ENCODE results near the gene OGT. TPM values are rescaled to one million over a fixed set of nuclear protein-coding genes. Genes with fewer than 3 reads are reported as not detected.
A peak's percentile ranks its signal among the peaks of the same experiment; 100 is the strongest.

The OGT gene
- total RNA-seq, 2 experiments from 2014 or later, result 307 to 323 TPM

DNA sequence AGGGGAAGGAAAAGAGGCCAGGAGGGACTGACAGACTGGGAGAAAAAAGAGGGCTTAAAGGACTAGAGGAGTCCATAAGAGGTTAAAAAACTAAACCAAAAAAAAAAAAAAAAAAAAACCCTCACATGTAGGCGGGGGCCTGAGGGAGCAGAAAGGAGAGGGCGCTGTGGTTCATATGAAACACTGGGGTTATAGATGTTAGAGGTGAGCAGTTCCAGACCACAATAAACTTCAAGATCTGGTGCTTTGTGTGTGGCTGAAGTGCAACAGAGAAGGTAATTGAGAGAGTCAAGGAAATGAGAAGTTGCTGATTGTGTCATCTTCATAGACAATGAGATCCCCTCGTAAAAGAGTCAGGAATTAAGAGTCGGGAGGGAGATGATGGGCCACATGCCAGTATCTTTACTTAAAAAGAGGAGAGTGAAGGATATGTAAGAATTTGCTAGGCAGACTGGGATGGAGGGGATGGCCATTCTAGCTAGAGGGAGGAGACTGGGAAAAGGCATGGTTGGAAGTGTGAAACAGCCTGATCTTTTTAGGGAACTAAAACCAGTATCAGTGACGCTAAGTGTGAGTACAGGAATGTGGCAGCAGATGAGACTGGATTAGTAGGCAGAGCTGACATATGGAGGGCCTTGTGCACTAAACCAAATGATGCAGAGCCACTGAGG lies 18.4 kb upstream of the OGT start:
- Mint-ChIP-seq H3K4me3 (no peak overlapping the region), H3K27me3 (ENCODE audit: low read depth) (no peaks in the 10 kb centered on the region), H3K36me3 (ENCODE audit: low read depth) (no peaks in the 10 kb centered on the region), H3K27ac (peak overlapping the region; percentile 15), H3K4me1 (ENCODE audit: low read depth) (peaks cover 17% of the 10 kb centered on the region), H3K9me3 (no peaks in the 10 kb centered on the region)
- DNase-seq, result peak; percentile 55
- intact Hi-C loops (cut with micrococcal nuclease), result loop anchor here (1.0 kb wide), 2 partner anchors 18 to 138 kb away; no protein-coding TSS in a partner anchor
- CTCF ChIA-PET, result interaction anchor here (0.5 to 0.9 kb wide), 3 partner anchors 16 to 208 kb away, joined by 3 read pairs; no protein-coding TSS in a partner anchor

DNA sequence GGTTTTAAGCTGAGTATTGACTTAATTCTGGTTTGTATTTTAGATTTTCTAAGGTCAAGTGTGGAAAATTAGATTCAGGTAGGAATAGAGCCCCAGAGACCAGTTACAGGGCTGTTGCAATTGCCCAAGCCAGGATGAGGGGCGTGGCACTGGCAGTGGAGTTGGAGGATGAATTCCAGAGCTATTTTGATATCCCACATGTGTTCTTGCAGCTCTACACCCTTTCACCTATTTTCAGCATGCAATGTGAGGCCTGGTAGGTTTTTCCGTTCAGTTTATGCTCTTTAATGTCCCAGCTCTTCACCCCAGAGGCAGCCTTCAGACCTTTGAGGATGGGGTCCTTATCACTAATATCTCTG lies 17.9 kb upstream of the OGT start:
- Mint-ChIP-seq H3K9me3 (no peaks in the 10 kb centered on the region), H3K36me3 (ENCODE audit: low read depth) (no peaks in the 10 kb centered on the region), H3K27me3 (ENCODE audit: low read depth) (no peaks in the 10 kb centered on the region), H3K4me1 (ENCODE audit: low read depth) (peaks cover 17% of the 10 kb centered on the region), H3K4me3 (no peak overlapping the region), H3K27ac (no peak overlapping the region)
- DNase-seq, result no peak
- CTCF ChIA-PET, result interaction anchor here (0.5 to 0.9 kb wide), 2 partner anchors 16 to 131 kb away, joined by 3 read pairs; no protein-coding TSS in a partner anchor
- intact Hi-C loops (cut with micrococcal nuclease), result no loop called here

DNA sequence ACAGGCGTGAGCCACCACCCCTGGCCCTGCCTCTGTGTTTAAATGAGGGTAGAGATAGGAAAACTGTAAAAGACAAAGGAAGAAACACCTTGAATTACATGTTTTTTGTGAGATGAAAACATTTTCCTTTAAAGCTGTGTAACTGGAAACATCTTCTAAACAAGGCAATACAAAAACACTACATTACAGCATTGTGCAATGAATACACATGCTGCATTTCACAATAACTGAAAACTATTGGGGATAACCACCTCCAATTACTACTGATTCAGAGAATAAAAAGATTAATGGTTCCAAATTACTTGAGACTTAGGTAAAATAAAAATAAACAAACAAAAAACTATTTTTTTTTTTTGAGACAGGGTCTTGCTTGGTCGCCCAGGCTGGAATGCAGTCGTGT lies 7.6 kb upstream of the OGT start:
- Mint-ChIP-seq H3K4me3 (no peak overlapping the region), H3K9me3 (no peaks in the 10 kb centered on the region), H3K27ac (no peak overlapping the region), H3K36me3 (ENCODE audit: low read depth) (no peaks in the 10 kb centered on the region), H3K4me1 (ENCODE audit: low read depth) (peaks cover 14% of the 10 kb centered on the region), H3K27me3 (ENCODE audit: low read depth) (no peaks in the 10 kb centered on the region)
- intact Hi-C loops (cut with micrococcal nuclease), result no loop called here
- no peak for DNase-seq
- CTCF ChIA-PET, result no interaction called here

DNA sequence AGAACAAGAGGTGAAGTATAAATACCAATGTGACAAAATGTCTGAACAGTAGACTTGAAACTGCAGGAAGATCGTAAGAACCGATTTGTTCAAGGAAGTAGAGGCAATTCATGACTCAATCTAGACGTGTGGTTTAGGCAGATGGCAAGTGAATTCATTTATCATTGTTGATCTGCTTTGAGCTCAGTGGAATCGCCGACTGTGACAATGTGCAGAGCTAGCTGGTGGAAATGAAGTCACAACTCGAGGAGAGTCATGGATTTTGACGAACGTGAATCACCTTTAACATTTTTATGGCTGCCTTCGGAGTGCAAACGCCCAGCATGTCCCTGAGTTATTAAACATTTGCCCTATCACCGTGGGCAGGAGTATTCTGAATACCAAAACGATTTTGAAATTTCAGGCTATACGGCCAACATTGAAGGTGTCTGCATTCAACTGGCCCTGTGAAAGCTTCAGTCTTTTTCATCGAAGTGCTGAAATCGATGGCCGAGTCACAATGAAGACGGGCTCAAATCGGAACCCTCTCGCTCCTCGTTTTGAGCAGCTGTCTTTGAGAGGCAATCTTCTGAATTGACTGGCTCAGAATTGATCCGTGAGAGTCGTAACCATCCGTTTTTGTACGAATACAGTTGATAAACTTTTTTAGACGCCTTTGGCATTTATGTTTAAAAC lies 689 bp upstream of the OGT start:
- peak; percentile 80 for DNase-seq
- no peaks in the 10 kb centered on the region for H3K27me3 Mint-ChIP-seq (ENCODE audit: low read depth)
- CTCF ChIA-PET, result interaction anchor here (0.6 to 1.2 kb wide), 3 partner anchors 12 to 107 kb away, joined by 3 to 4 read pairs (median 3); no protein-coding TSS in a partner anchor
- intact Hi-C loops (cut with micrococcal nuclease), result loop anchor here (1.0 to 5.0 kb wide), 9 partner anchors 9 to 421 kb away; partner anchors contain the start of genes IL2RG, NONO and TAF1
- no peaks in the 10 kb centered on the region for H3K9me3 Mint-ChIP-seq
- peaks cover 28% of the 10 kb centered on the region for H3K4me1 Mint-ChIP-seq (ENCODE audit: low read depth)
- H3K27ac Mint-ChIP-seq, result peak overlapping the region; percentile 98
- H3K36me3 Mint-ChIP-seq (ENCODE audit: low read depth), result peaks cover 34% of the 10 kb centered on the region
- H3K4me3 Mint-ChIP-seq, result peak overlapping the region; percentile 96

DNA sequence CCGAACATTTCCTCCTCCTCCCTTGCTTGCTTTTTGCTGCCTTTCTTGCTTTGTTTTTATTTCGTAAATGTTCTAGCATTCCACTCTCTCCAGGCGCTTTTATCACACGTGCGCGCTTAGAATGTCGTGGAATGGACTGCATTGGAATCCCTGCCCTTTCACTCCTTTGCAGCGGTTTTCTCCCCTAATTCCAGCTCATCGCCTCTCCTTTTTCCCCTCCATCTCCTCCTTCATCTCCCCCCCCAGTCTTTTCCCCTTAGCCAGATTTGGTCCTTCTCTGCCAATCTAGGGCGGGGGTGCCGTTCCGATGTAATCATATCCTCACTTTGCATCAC lies 579 bp downstream of the OGT start:
- CTCF ChIA-PET, result interaction anchor here (0.6 to 1.2 kb wide), 3 partner anchors 9 to 49 kb away, joined by 3 to 4 read pairs (median 4); no protein-coding TSS in a partner anchor
- peaks cover 43% of the 10 kb centered on the region for H3K36me3 Mint-ChIP-seq (ENCODE audit: low read depth)
- peak overlapping the region; percentile 98 for H3K27ac Mint-ChIP-seq
- peak overlapping the region; percentile 96 for H3K4me3 Mint-ChIP-seq
- H3K9me3 Mint-ChIP-seq, result no peaks in the 10 kb centered on the region
- DNase-seq, result peak; percentile 59
- peaks cover 29% of the 10 kb centered on the region for H3K4me1 Mint-ChIP-seq (ENCODE audit: low read depth)
- no peaks in the 10 kb centered on the region for H3K27me3 Mint-ChIP-seq (ENCODE audit: low read depth)
- intact Hi-C loops (cut with micrococcal nuclease), result loop anchor here (5.0 kb wide), 3 partner anchors 104 to 351 kb away; no protein-coding TSS in a partner anchor

DNA sequence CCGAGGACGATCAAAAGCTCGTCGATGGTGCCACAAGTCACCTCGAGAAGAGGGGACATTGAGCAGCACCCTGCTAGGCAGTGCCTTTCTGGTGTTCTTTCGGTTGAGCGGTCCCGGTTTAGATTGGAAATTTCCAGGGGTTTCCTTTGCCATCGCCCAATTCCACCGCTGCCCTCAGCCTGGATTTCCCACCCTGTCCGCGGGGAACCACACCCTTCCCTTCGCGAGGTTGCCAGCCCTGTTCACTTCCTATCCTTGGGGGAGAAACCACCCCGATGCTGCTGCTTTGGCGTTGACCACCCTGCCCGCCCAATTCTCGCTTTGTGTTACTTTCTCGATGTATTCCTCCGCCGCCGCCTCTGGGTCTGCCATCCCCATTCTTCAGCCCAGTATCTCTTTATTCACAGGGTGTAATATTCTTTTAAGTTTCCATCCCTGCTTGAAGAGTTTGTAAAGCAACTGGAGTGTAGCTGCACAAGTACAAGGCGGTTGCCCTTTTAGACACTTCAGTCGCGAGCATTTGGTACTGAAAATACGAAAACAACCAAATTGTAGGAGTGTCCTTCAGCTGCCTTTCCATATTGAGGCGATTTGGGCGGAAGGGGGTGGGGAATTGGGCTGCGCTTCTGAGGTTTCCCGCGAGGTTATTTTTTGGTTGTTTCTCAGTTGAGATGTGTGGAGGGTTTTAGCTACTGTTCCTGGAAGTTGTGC lies 1.1 kb downstream of the OGT start:
- Mint-ChIP-seq H3K27ac (peak overlapping the region; percentile 98), H3K9me3 (no peaks in the 10 kb centered on the region), H3K27me3 (ENCODE audit: low read depth) (no peaks in the 10 kb centered on the region), H3K36me3 (ENCODE audit: low read depth) (peaks cover 46% of the 10 kb centered on the region), H3K4me3 (peak overlapping the region; percentile 96), H3K4me1 (ENCODE audit: low read depth) (peaks cover 30% of the 10 kb centered on the region)
- intact Hi-C loops (cut with micrococcal nuclease), result loop anchor here (5.0 kb wide), 3 partner anchors 103 to 352 kb away; no protein-coding TSS in a partner anchor
- CTCF ChIA-PET, result interaction anchor here (1.2 kb wide), 1 partner anchor 8 kb away, joined by 3 read pairs; no protein-coding TSS in a partner anchor
- DNase-seq, result peak; percentile 73

DNA sequence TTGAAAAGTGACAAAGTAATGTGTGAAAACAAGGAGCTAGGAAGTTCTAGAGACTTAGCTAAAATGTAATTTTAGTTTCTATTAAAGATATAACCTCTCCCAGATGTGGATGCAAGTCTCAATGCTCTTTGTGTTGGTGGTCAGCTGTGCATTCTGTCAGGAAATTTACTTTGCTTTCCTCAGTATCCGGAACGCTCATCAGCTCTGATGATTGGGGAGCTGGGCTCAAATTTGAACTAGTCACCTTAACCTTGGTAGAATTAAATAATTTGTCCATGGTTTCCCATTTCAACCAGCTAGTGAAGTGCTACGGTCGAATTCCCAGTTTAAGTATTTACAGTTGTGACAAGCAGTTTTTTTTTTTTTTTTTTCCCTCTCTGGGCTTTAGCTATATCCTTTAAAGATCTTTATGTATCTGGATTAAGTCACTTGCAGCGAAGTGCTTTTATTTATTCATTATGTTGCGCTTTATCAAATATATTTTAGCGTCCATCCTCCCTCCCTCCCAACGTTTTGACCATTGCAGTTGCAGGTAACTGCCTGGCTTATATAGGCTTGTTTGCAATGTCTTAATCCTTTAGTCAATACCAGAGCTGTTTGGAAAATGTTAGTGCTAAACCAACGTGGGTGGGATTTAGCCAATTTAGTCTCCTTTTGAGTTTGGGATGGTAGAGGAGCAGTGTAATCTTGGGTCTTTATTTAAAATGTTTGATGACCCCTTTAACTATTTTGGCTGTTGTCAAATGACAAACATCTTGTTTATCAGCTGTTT lies 2.1 kb downstream of the OGT start:
- DNase-seq, result no peak
- Mint-ChIP-seq H3K4me1 (ENCODE audit: low read depth) (peaks cover 29% of the 10 kb centered on the region), H3K27ac (peak overlapping the region; percentile 98), H3K27me3 (ENCODE audit: low read depth) (no peaks in the 10 kb centered on the region), H3K36me3 (ENCODE audit: low read depth) (peaks cover 54% of the 10 kb centered on the region), H3K4me3 (peak overlapping the region; percentile 96), H3K9me3 (no peaks in the 10 kb centered on the region)
- CTCF ChIA-PET, result interaction anchor here (0.5 kb wide), 1 partner anchor 487 kb away, joined by 3 read pairs; no protein-coding TSS in a partner anchor
- intact Hi-C loops (cut with micrococcal nuclease), result loop anchor here (5.0 kb wide), 3 partner anchors 102 to 353 kb away; no protein-coding TSS in a partner anchor

DNA sequence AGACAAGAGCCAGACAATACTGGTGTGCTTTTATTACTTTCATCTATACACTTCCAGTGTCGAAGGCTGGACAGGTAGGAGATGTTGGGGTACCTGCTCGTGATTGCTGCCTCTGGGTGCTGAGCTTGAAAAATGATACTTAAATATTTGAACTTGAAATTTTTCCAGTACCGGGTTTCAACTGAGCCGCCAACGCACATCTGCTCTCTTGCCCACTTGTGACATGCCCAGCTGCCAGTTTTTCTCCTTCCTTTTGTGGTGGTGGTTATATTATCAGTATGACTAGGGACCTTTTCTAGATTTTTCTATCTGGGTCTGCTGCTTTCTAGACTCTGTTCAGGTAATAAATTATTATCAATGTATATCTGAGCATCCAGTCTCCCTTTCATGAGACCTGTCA lies 3.4 kb downstream of the OGT start:
- DNase-seq, result peak; percentile 49
- peaks cover 57% of the 10 kb centered on the region for H3K36me3 Mint-ChIP-seq (ENCODE audit: low read depth)
- peaks cover 25% of the 10 kb centered on the region for H3K4me1 Mint-ChIP-seq (ENCODE audit: low read depth)
- no peaks in the 10 kb centered on the region for H3K9me3 Mint-ChIP-seq
- CTCF ChIA-PET, result interaction anchor here (0.7 to 1.2 kb wide), 2 partner anchors 89 to 118 kb away, joined by 3 to 5 read pairs; no protein-coding TSS in a partner anchor
- H3K27me3 Mint-ChIP-seq (ENCODE audit: low read depth), result no peaks in the 10 kb centered on the region
- H3K27ac Mint-ChIP-seq, result peak overlapping the region; percentile 93
- H3K4me3 Mint-ChIP-seq, result peak overlapping the region; percentile 96
- intact Hi-C loops (cut with micrococcal nuclease), result no loop called here

DNA sequence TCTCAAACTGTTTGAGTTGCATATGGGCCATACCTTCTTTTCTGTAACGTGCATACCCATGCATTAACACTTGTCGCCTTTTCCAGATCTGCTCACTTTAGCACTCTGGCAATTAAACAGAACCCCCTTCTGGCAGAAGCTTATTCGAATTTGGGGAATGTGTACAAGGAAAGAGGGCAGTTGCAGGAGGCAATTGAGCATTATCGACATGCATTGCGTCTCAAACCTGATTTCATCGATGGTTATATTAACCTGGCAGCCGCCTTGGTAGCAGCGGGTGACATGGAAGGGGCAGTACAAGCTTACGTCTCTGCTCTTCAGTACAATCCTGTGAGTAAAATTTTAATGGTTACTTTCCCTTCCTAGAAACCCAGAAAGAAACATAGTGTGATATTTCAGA lies 4.8 kb downstream of the OGT start:
- Mint-ChIP-seq H3K9me3 (no peaks in the 10 kb centered on the region), H3K27me3 (ENCODE audit: low read depth) (no peaks in the 10 kb centered on the region), H3K36me3 (ENCODE audit: low read depth) (peaks cover 65% of the 10 kb centered on the region), H3K4me1 (ENCODE audit: low read depth) (peaks cover 32% of the 10 kb centered on the region), H3K27ac (peak overlapping the region; percentile 93), H3K4me3 (peak overlapping the region; percentile 96)
- intact Hi-C loops (cut with micrococcal nuclease), result no loop called here
- no peak for DNase-seq
- CTCF ChIA-PET, result no interaction called here

DNA sequence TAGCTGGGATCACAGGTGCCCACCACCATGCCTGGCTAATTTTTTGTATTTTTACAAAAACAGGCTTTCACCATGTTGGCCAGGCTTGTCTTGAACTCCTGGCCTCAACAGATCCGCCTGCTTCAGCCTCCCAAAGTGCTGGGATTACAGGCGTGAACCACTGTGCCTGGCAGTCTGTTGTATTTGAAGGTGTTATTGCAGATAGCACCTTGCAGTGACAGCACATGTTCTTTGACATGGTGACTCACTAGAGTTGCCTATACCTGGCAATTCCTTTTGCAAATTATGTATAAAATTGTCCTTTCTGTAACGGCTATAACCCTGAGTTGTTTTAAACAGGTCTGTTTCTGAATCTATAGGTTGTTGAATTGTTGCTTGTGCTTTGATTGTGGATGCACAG lies 7.9 kb downstream of the OGT start:
- CTCF ChIA-PET, result interaction anchor here (0.6 to 1.0 kb wide), 2 partner anchors 109 to 309 kb away, joined by 3 read pairs; no protein-coding TSS in a partner anchor
- peak overlapping the region; percentile 96 for H3K4me3 Mint-ChIP-seq
- peak overlapping the region; percentile 93 for H3K27ac Mint-ChIP-seq
- intact Hi-C loops (cut with micrococcal nuclease), result loop anchor here (1.0 to 2.0 kb wide), 3 partner anchors 8 to 256 kb away; no protein-coding TSS in a partner anchor
- H3K36me3 Mint-ChIP-seq (ENCODE audit: low read depth), result peaks cover 63% of the 10 kb centered on the region
- no peaks in the 10 kb centered on the region for H3K27me3 Mint-ChIP-seq (ENCODE audit: low read depth)
- peaks cover 55% of the 10 kb centered on the region for H3K4me1 Mint-ChIP-seq (ENCODE audit: low read depth)
- no peaks in the 10 kb centered on the region for H3K9me3 Mint-ChIP-seq
- DNase-seq, result peak; percentile 30

DNA sequence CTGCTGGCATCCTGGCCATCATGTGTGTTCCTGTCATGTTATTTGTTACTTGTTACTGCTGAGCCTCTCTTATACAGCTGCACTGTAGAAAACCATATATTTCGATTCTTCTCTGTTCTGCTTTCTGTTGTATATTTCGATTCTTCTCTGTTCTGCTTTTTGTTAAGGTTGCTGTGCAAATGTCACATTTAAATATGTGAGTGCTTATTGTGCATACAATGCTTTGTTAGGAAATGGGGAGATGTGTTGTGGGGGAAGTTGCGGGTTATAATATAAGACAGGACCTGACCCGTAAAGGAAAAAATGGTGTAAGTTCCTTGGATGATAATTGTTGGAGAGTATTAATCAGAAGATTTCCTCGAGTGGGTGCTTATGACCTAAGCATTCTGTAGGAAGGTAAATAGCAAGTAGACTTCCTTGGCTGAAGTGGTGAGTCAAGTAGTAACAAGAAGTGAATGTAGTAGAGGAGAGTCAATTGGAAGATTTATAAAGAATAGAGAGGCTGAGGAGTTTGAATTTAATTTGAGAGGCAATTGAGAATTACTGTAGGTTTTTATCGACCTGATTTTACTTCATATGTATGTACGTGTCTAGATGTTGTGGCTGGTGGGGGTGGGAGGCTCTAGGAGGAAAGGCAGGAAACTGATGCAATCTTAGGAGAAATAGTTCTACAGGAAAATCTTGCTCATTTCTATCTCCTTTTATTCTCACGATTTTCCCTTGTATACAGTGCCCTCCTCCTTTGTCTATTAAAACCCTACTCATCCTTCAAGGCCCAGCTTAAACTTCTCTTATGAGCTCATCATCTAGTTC lies 8.5 kb downstream of the OGT start:
- H3K4me3 Mint-ChIP-seq, result peak overlapping the region; percentile 96
- peak overlapping the region; percentile 93 for H3K27ac Mint-ChIP-seq
- peak; percentile 39 for DNase-seq
- intact Hi-C loops (cut with micrococcal nuclease), result loop anchor here (1.0 to 2.0 kb wide), 4 partner anchors 9 to 257 kb away; no protein-coding TSS in a partner anchor
- H3K27me3 Mint-ChIP-seq (ENCODE audit: low read depth), result no peaks in the 10 kb centered on the region
- no peaks in the 10 kb centered on the region for H3K9me3 Mint-ChIP-seq
- H3K36me3 Mint-ChIP-seq (ENCODE audit: low read depth), result peaks cover 62% of the 10 kb centered on the region
- peaks cover 60% of the 10 kb centered on the region for H3K4me1 Mint-ChIP-seq (ENCODE audit: low read depth)
- CTCF ChIA-PET, result no interaction called here
